ENCODE measurements around the gene DBR1.

- TF ChIP-seq POLR2A (IDR thresholded peaks at IDR 0.05; ENCODE audit: low read length), result no peak
- no peak for TF ChIP-seq GATA1 (IDR thresholded peaks at IDR 0.05; ENCODE audit: low read depth, low read length)
These were observed 13.5 kb upstream of the DBR1 start for GRCh38 chr3:138188013-138188730.

Data from erythroblast (primary cell).